Chondrocyte (in vitro differentiated cells): ENCODE measurements around the gene F13B. TPM values are rescaled to one million over a fixed set of nuclear protein-coding genes. Genes with fewer than 3 reads are reported as not detected.
"Not testable (repeated sequence)": the region's sequence is repeated elsewhere in the genome, so short reads cannot be mapped to it uniquely, and the experiment has no call there.

ENCODE experiments used
- DNase-seq: peaks from one replicate; pipeline ENCODE4 v3.0.0; 2021; ENCODE audit warnings: mixed read lengths, low spot score
- H3K27ac Mint-ChIP-seq: one replicate; pipeline ENCODE4 v1.8.0; 2021; ENCODE audit warnings: mild to moderate bottlenecking, moderate library complexity, mixed read lengths; ENCODE audit not compliant: unreplicated experiment
- H3K27me3 Mint-ChIP-seq: 2 replicates; pipeline ENCODE4 v1.8.0; 2021; ENCODE audit warnings: low read depth, mixed read lengths
- H3K36me3 Mint-ChIP-seq: 2 replicates; pipeline ENCODE4 v1.8.0; 2021; ENCODE audit warnings: low read depth, mixed read lengths
- H3K4me1 Mint-ChIP-seq: 2 replicates; pipeline ENCODE4 v1.8.0; 2021; ENCODE audit warnings: low read depth, mild to moderate bottlenecking, mixed read lengths
- H3K4me3 Mint-ChIP-seq: one replicate; pipeline ENCODE4 v1.8.0; 2021; ENCODE audit warnings: mild to moderate bottlenecking, moderate library complexity, mixed read lengths; ENCODE audit not compliant: unreplicated experiment
- H3K9me3 Mint-ChIP-seq: 2 replicates; pipeline ENCODE4 v1.8.0; 2021; ENCODE audit warnings: low read depth, mixed read lengths
- total RNA-seq: library from RNA; stranded (reverse); gene quantifications from 3 replicates; pipeline ENCODE4 v1.2.1, GENCODE V29; 2021
- TF ChIP-seq, protein P1 (sequence below): fragments of 200-600 bp; sonication (generic); IDR thresholded peaks from 2 replicates; pipeline ENCODE4 v1.5.0; 2021; ENCODE audit warnings: antibody characterized with exemption, mild to moderate bottlenecking, moderate library complexity

F13B gene
- total RNA-seq, 1 donor from 2014 or later: not detected

GRCh38 chr1:197100677-197101076, 33.6 kb upstream of the F13B start:
- no peak for DNase-seq
- Mint-ChIP-seq H3K4me1 (peaks cover 13% of the 10 kb centered on the region), H3K4me3 (no peak overlapping the region), H3K9me3 (no peaks in the 10 kb centered on the region), H3K27ac (no peak overlapping the region), H3K36me3 (no peaks in the 10 kb centered on the region), H3K27me3 (no peaks in the 10 kb centered on the region)
- TF ChIP-seq, protein P1, sequence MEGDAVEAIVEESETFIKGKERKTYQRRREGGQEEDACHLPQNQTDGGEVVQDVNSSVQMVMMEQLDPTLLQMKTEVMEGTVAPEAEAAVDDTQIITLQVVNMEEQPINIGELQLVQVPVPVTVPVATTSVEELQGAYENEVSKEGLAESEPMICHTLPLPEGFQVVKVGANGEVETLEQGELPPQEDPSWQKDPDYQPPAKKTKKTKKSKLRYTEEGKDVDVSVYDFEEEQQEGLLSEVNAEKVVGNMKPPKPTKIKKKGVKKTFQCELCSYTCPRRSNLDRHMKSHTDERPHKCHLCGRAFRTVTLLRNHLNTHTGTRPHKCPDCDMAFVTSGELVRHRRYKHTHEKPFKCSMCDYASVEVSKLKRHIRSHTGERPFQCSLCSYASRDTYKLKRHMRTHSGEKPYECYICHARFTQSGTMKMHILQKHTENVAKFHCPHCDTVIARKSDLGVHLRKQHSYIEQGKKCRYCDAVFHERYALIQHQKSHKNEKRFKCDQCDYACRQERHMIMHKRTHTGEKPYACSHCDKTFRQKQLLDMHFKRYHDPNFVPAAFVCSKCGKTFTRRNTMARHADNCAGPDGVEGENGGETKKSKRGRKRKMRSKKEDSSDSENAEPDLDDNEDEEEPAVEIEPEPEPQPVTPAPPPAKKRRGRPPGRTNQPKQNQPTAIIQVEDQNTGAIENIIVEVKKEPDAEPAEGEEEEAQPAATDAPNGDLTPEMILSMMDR: no peak

DNA sequence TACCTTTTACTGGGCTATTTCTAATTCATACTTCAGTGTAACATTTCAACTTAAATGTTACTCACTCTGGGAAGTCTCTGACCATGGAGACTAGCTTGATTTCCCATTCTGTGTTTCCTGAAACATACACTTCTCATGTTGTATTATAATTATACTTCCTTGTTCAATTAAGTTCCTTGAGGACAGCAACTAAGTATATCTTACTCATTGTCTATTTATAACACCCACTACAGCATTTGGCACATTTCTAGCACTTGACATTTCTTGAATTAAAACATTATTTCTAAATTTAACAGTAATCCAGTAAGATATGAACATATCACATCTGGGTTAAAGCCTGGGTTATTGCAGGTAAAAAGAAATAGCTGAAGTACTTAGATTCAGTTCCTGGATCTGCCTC, 32.4 kb upstream of the F13B start:
- TF ChIP-seq, protein P1: no peak
- H3K27ac Mint-ChIP-seq: no peak overlapping the region
- H3K27me3 Mint-ChIP-seq: no peaks in the 10 kb centered on the region
- H3K36me3 Mint-ChIP-seq: no peaks in the 10 kb centered on the region
- no peaks in the 10 kb centered on the region for H3K9me3 Mint-ChIP-seq
- no peak for DNase-seq
- H3K4me3 Mint-ChIP-seq: no peak overlapping the region
- H3K4me1 Mint-ChIP-seq: peaks cover 13% of the 10 kb centered on the region

- H3K27me3 Mint-ChIP-seq, H3K36me3 Mint-ChIP-seq, DNase-seq, H3K9me3 Mint-ChIP-seq, H3K27ac Mint-ChIP-seq, H3K4me1 Mint-ChIP-seq, H3K4me3 Mint-ChIP-seq: not testable (repeated sequence)
Observed at GRCh38 chr1:197096971-197097370, 29.9 kb upstream of the F13B start.

DNA sequence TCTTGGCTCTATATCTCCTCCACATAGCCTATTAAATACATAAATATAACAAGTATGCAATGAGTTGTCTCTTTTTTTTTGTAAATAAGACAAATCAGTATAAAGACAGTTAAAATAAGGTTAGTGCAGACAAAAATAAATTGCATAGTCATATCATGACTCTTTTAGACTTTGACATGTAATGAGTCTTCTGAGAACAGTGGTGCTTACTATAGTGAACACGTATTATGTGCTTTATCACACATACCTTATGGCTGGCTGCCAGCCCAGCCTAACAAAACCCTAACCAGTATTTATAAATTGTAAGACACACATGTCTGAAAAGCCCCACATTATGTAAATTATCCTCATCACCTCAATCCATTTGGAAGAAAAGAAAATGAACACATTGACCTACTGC, 29.1 kb upstream of the F13B start:
- TF ChIP-seq, protein P1: no peak
- H3K36me3 Mint-ChIP-seq: no peaks in the 10 kb centered on the region
- no peaks in the 10 kb centered on the region for H3K9me3 Mint-ChIP-seq
- peaks cover 2% of the 10 kb centered on the region for H3K4me1 Mint-ChIP-seq
- H3K4me3 Mint-ChIP-seq: no peak overlapping the region
- H3K27me3 Mint-ChIP-seq: no peaks in the 10 kb centered on the region
- H3K27ac Mint-ChIP-seq: no peak overlapping the region
- no peak for DNase-seq

DNA sequence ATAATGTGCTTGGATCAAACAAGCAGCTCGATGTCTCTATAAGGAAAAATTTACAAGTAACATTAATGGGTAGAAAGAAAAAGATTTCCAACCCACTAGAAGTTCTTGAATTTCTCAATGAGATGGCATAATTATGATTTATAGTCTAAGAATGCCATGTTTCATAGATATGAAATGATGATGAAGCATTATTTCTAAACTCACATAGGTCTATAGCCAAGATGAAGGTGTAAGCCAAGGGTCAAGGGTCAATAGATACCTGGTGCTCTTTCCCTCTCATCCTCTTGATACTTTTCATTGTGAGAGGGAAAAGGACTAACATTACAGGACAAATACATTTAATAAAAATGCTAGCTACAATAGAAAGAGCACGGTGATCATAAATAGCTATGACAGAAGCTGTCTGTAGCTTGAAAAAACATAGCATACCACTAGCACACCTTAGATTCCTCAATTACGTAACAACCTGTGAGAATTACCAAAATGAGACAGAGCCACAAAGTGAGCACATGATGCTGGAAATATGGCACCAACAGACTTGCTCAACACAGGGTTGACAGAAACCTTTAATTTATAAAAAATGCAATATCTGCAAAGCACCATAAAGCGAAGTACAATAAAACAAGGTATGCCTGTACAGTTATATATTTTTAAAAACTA, 26.3 kb upstream of the F13B start:
- H3K4me3 Mint-ChIP-seq: no peak overlapping the region
- no peaks in the 10 kb centered on the region for H3K4me1 Mint-ChIP-seq
- no peak overlapping the region for H3K27ac Mint-ChIP-seq
- no peaks in the 10 kb centered on the region for H3K9me3 Mint-ChIP-seq
- TF ChIP-seq, protein P1: no peak
- H3K27me3 Mint-ChIP-seq: no peaks in the 10 kb centered on the region
- DNase-seq: no peak
- H3K36me3 Mint-ChIP-seq: no peaks in the 10 kb centered on the region

GRCh38 chr1:197092491-197093023, 25.5 kb upstream of the F13B start:
- Mint-ChIP-seq H3K27me3 (no peaks in the 10 kb centered on the region), H3K36me3 (no peaks in the 10 kb centered on the region), H3K4me3 (no peak overlapping the region), H3K27ac (no peak overlapping the region), H3K4me1 (no peaks in the 10 kb centered on the region), H3K9me3 (no peaks in the 10 kb centered on the region)
- DNase-seq: no peak
- TF ChIP-seq, protein P1: no peak
